Measurements from ENCODE around the gene TNS3. TPM values are rescaled to one million over a fixed set of nuclear protein-coding genes. Genes with fewer than 3 reads are reported as not detected.

TNS3 gene
- total RNA-seq, 1 experiment from 2014 or later, result 27.6 TPM

- no peak for DNase-seq
- H3K9me3 ChIP-seq, result no peaks in the 10 kb centered on the region
- H3K36me3 ChIP-seq, result peaks cover 24% of the 10 kb centered on the region
- H3K4me3 ChIP-seq, result no peak overlapping the region
- no peaks in the 10 kb centered on the region for H3K27me3 ChIP-seq
Measured at GRCh38 chr7:47576031-47576865, 5.7 kb downstream of the TNS3 start.

- Histone ChIP-seq H3K27me3 (no peaks in the 10 kb centered on the region), H3K4me3 (no peak overlapping the region), H3K9me3 (no peaks in the 10 kb centered on the region), H3K36me3 (peaks cover 36% of the 10 kb centered on the region)
- no peak for DNase-seq
Measured at GRCh38 chr7:47574482-47575329, 7.2 kb downstream of the TNS3 start.

GRCh38 chr7:47573758-47574481, 8.0 kb downstream of the TNS3 start:
- H3K4me3 ChIP-seq, result no peak overlapping the region
- no peaks in the 10 kb centered on the region for H3K27me3 ChIP-seq
- peaks cover 33% of the 10 kb centered on the region for H3K36me3 ChIP-seq
- H3K9me3 ChIP-seq, result no peaks in the 10 kb centered on the region
- DNase-seq, result no peak

- Histone ChIP-seq H3K9me3 (no peaks in the 10 kb centered on the region), H3K27me3 (no peaks in the 10 kb centered on the region), H3K36me3 (peaks cover 29% of the 10 kb centered on the region), H3K4me3 (no peak overlapping the region)
- no peak for DNase-seq
Measured at GRCh38 chr7:47572939-47573757, 8.8 kb downstream of the TNS3 start.

- H3K27me3 ChIP-seq, result no peaks in the 10 kb centered on the region
- no peak for DNase-seq
- H3K36me3 ChIP-seq, result peaks cover 23% of the 10 kb centered on the region
- H3K9me3 ChIP-seq, result no peaks in the 10 kb centered on the region
- no peak overlapping the region for H3K4me3 ChIP-seq
Measured at GRCh38 chr7:47572094-47572445, 9.8 kb downstream of the TNS3 start.

- DNase-seq, result peak; percentile 90
Measured at GRCh38 chr7:47571331-47572093, 10.4 kb downstream of the TNS3 start.

GRCh38 chr7:47570649-47571050, 11.3 kb downstream of the TNS3 start:
- no peak for DNase-seq
- Histone ChIP-seq H3K27me3 (no peaks in the 10 kb centered on the region), H3K4me3 (no peak overlapping the region), H3K9me3 (no peaks in the 10 kb centered on the region), H3K36me3 (peaks cover 20% of the 10 kb centered on the region)

More at GRCh38 chr7:47571331-47572093, 10.4 kb downstream of the TNS3 start:
- Histone ChIP-seq H3K4me3 (no peak overlapping the region), H3K36me3 (peaks cover 20% of the 10 kb centered on the region), H3K9me3 (no peaks in the 10 kb centered on the region), H3K27me3 (no peaks in the 10 kb centered on the region)

GRCh38 chr7:47568547-47568946, 13.4 kb downstream of the TNS3 start:
- H3K36me3 ChIP-seq, result peaks cover 20% of the 10 kb centered on the region
- no peaks in the 10 kb centered on the region for H3K27me3 ChIP-seq
- no peak for DNase-seq

GRCh38 chr7:47568056-47568455, 13.9 kb downstream of the TNS3 start:
- DNase-seq, result no peak
- H3K4me3 ChIP-seq, result no peak overlapping the region
- no peaks in the 10 kb centered on the region for H3K9me3 ChIP-seq
- no peaks in the 10 kb centered on the region for H3K27me3 ChIP-seq
- peaks cover 20% of the 10 kb centered on the region for H3K36me3 ChIP-seq

More at GRCh38 chr7:47568547-47568946, 13.4 kb downstream of the TNS3 start:
- no peak overlapping the region for H3K4me3 ChIP-seq
- H3K9me3 ChIP-seq, result no peaks in the 10 kb centered on the region

GRCh38 chr7:47565640-47566250, 16.2 kb downstream of the TNS3 start:
- H3K27me3 ChIP-seq, result no peaks in the 10 kb centered on the region
- DNase-seq, result no peak
- H3K4me3 ChIP-seq, result no peak overlapping the region
- no peaks in the 10 kb centered on the region for H3K9me3 ChIP-seq
- H3K36me3 ChIP-seq, result peaks cover 14% of the 10 kb centered on the region

GRCh38 chr7:47563521-47563920, 18.4 kb downstream of the TNS3 start:
- no peak overlapping the region for H3K4me3 ChIP-seq
- H3K9me3 ChIP-seq, result no peaks in the 10 kb centered on the region
- H3K36me3 ChIP-seq, result peaks cover 6% of the 10 kb centered on the region
- no peaks in the 10 kb centered on the region for H3K27me3 ChIP-seq
- DNase-seq, result no peak

GRCh38 chr7:47561715-47562446, 20.0 kb downstream of the TNS3 start:
- H3K27me3 ChIP-seq, result no peaks in the 10 kb centered on the region
- H3K36me3 ChIP-seq, result peaks cover 8% of the 10 kb centered on the region
- H3K9me3 ChIP-seq, result no peaks in the 10 kb centered on the region
- H3K4me3 ChIP-seq, result no peak overlapping the region
- DNase-seq, result no peak

- no peaks in the 10 kb centered on the region for H3K9me3 ChIP-seq
- no peak for DNase-seq
- H3K27me3 ChIP-seq, result no peaks in the 10 kb centered on the region
- H3K4me3 ChIP-seq, result no peak overlapping the region
- H3K36me3 ChIP-seq, result peaks cover 9% of the 10 kb centered on the region
Measured at GRCh38 chr7:47559306-47560220, 22.3 kb downstream of the TNS3 start.
